GM12874 (cell line): ENCODE measurements around the gene ADCY3.

ENCODE experiments used
- CTCF ChIP-seq: IDR thresholded peaks from 2 replicates; pipeline ENCODE4 v1.5.1; 2011; ENCODE audit warnings: low read depth, mild to moderate bottlenecking, control low read depth, low read length, moderate library complexity; ENCODE audit not compliant: insufficient read depth

The ADCY3 gene

GRCh38 chr2:24838541-24838940, 81.5 kb downstream of the ADCY3 start:
- no peak for TF ChIP-seq CTCF

- no peak for TF ChIP-seq CTCF
Observed at GRCh38 chr2:24837996-24838513, 82.0 kb downstream of the ADCY3 start.

- no peak for TF ChIP-seq CTCF
Observed at GRCh38 chr2:24836706-24837105, 83.3 kb downstream of the ADCY3 start.

GRCh38 chr2:24836206-24836605, 83.8 kb downstream of the ADCY3 start:
- TF ChIP-seq CTCF: no peak

- no peak for TF ChIP-seq CTCF
Observed at GRCh38 chr2:24834733-24835395, 85.2 kb downstream of the ADCY3 start.

- no peak for TF ChIP-seq CTCF
Observed at GRCh38 chr2:24833821-24834732, 86.0 kb downstream of the ADCY3 start.

GRCh38 chr2:24832931-24833701, 86.9 kb downstream of the ADCY3 start:
- TF ChIP-seq CTCF: no peak
